Ovary (tissue), 3 donors: ENCODE data around the gene NOD1.
"Not testable (repeated sequence)": the region's sequence is repeated elsewhere in the genome, so short reads cannot be mapped to it uniquely, and the experiment has no call there.

ENCODE experiments used
- EP300 ChIP-seq: sonication (generic); formaldehyde crosslinking; IDR thresholded peaks from one replicate; pipeline ENCODE4 v1.6.1; 2017; ENCODE audit warnings: antibody characterized with exemption
- POLR2A ChIP-seq: fragments of 450-650 bp; IDR thresholded peaks from one replicate; pipeline ENCODE4 v1.6.1; 2017; ENCODE audit warnings: antibody characterized with exemption, mild to moderate bottlenecking, moderate library complexity
- TF ChIP-seq, protein P1 (sequence below), 3 donors: fragments of 450-650 bp in 2 of 3; fragments of 200-600 bp in 1 of 3; IDR thresholded peaks; one replicate each; pipeline versions ENCODE4 v1.5.1 to v1.8.0; 2016 to 2022; ENCODE audit warnings: antibody characterized with exemption in 3 of 3, mild to moderate bottlenecking in 1 of 3
- donor health status: DM: no; HTN: no; CAD: no.

DNA sequence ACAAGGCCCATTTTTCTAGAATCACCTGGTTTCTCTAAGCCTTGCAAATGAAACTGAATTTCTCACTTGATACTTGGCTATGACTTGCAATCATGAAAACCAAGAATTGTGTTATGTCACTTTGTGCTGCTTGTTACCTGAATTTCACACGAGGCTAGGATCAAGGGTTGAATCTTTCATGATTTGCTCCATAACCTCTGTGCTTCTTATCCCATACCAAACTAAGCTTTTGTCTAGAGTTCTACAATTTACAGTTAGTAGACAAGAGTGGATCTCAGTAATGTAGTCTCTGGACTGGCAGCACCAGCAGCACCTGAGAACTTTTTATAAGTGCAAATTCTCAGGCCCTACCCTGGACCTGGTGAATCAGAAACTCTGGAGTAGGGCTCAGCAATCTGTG, 48.7 kb upstream of the NOD1 start:
- TF ChIP-seq, protein P1, sequence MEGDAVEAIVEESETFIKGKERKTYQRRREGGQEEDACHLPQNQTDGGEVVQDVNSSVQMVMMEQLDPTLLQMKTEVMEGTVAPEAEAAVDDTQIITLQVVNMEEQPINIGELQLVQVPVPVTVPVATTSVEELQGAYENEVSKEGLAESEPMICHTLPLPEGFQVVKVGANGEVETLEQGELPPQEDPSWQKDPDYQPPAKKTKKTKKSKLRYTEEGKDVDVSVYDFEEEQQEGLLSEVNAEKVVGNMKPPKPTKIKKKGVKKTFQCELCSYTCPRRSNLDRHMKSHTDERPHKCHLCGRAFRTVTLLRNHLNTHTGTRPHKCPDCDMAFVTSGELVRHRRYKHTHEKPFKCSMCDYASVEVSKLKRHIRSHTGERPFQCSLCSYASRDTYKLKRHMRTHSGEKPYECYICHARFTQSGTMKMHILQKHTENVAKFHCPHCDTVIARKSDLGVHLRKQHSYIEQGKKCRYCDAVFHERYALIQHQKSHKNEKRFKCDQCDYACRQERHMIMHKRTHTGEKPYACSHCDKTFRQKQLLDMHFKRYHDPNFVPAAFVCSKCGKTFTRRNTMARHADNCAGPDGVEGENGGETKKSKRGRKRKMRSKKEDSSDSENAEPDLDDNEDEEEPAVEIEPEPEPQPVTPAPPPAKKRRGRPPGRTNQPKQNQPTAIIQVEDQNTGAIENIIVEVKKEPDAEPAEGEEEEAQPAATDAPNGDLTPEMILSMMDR (IDR thresholded peaks at IDR 0.05): not testable (repeated sequence)
- TF ChIP-seq POLR2A, EP300: not testable (repeated sequence)
